Kidney capillary endothelial cell (primary cell): Measurements from ENCODE around the gene ABCA4.

Experiments
- DNase-seq: peaks from one replicate; pipeline ENCODE4 v3.0.0-alpha.2; 2018; ENCODE audit warnings: low spot score

The ABCA4 gene

GRCh38 chr1:94122201-94122970, 1.4 kb upstream of the ABCA4 start:
- no peak for DNase-seq

GRCh38 chr1:94121411-94121821, 468 bp upstream of the ABCA4 start:
- no peak for DNase-seq

- no peak for DNase-seq
Measured at GRCh38 chr1:94120570-94120901, 412 bp downstream of the ABCA4 start.

GRCh38 chr1:94119796-94120569, 965 bp downstream of the ABCA4 start:
- DNase-seq: no peak

- no peak for DNase-seq
Measured at GRCh38 chr1:94119306-94119705, 1.6 kb downstream of the ABCA4 start.

GRCh38 chr1:94118471-94118870, 2.5 kb downstream of the ABCA4 start:
- no peak for DNase-seq

GRCh38 chr1:94118013-94118412, 2.9 kb downstream of the ABCA4 start:
- no peak for DNase-seq

- DNase-seq: no peak
Measured at GRCh38 chr1:94117259-94117851, 3.6 kb downstream of the ABCA4 start.

GRCh38 chr1:94115900-94116436, 5.0 kb downstream of the ABCA4 start:
- no peak for DNase-seq

- no peak for DNase-seq
Measured at GRCh38 chr1:94115254-94115899, 5.6 kb downstream of the ABCA4 start.

- DNase-seq: no peak
Measured at GRCh38 chr1:94113589-94114226, 7.2 kb downstream of the ABCA4 start.

- DNase-seq: no peak
Measured at GRCh38 chr1:94111879-94112278, 9.1 kb downstream of the ABCA4 start.

- no peak for DNase-seq
Measured at GRCh38 chr1:94110946-94111740, 9.8 kb downstream of the ABCA4 start.

GRCh38 chr1:94110021-94110761, 10.8 kb downstream of the ABCA4 start:
- DNase-seq: peak; percentile 42

GRCh38 chr1:94109478-94109877, 11.5 kb downstream of the ABCA4 start:
- DNase-seq: no peak

GRCh38 chr1:94107141-94107540, 13.8 kb downstream of the ABCA4 start:
- no peak for DNase-seq

GRCh38 chr1:94106716-94107115, 14.2 kb downstream of the ABCA4 start:
- DNase-seq: no peak

- DNase-seq: no peak
Measured at GRCh38 chr1:94105957-94106529, 14.9 kb downstream of the ABCA4 start.

- DNase-seq: no peak
Measured at GRCh38 chr1:94105581-94105952, 15.4 kb downstream of the ABCA4 start.
